Measurements from ENCODE around the gene SPP1.

DNA sequence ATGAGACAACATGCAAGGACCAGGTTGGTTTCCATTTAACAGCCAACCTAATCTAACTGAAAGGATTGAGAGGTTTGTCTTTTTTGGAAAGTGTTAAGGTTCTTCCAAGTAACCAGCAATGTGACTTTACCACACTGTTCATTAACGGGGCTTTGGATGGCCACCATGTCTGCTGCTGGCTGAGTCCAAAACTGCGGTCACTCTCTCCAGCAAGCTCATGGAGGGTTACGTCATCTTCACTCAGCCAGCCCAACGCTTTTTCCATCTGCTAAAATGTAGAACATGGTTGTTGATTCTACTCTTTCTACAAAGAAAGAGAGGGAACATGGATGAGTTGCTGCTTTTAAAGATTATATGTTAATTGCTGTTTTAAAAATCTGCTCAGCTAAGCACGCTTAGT, 43.0 kb downstream of the SPP1 start:
- TF ChIP-seq, protein P1, sequence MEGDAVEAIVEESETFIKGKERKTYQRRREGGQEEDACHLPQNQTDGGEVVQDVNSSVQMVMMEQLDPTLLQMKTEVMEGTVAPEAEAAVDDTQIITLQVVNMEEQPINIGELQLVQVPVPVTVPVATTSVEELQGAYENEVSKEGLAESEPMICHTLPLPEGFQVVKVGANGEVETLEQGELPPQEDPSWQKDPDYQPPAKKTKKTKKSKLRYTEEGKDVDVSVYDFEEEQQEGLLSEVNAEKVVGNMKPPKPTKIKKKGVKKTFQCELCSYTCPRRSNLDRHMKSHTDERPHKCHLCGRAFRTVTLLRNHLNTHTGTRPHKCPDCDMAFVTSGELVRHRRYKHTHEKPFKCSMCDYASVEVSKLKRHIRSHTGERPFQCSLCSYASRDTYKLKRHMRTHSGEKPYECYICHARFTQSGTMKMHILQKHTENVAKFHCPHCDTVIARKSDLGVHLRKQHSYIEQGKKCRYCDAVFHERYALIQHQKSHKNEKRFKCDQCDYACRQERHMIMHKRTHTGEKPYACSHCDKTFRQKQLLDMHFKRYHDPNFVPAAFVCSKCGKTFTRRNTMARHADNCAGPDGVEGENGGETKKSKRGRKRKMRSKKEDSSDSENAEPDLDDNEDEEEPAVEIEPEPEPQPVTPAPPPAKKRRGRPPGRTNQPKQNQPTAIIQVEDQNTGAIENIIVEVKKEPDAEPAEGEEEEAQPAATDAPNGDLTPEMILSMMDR (conservative IDR thresholded peaks at IDR 0.05 in 1 of 2, IDR thresholded peaks at IDR 0.05 in 1 of 2; ENCODE audit: extremely low read depth in 1 of 2, insufficient read depth in 1 of 2, low read depth in 1 of 2, low read length in 2 of 2): no peak
- no peak for TF ChIP-seq EZH2 (IDR thresholded peaks at IDR 0.05; ENCODE audit: borderline replicate concordance, low read length)
